ENCODE results near the gene FLNA. TPM values are rescaled to one million over a fixed set of nuclear protein-coding genes. Genes with fewer than 3 reads are reported as not detected.

The FLNA gene
- total and polyA plus RNA-seq, 9 of the 15 experiments (the other 6 are each of a cell fraction or from before 2014, with no cell fraction given), result 6.2 to 735 (median 135) TPM

- TF ChIP-seq ZBTB7A (IDR thresholded peaks at IDR 0.05; ENCODE audit: borderline replicate concordance, control insufficient read depth, low read depth, low read length) (peak; percentile 26; the same call in 1 of the 2 replicates), NUFIP1 (IDR thresholded peaks at IDR 0.05; ENCODE audit: partially characterized antibody) (no peak), CREM (IDR thresholded peaks at IDR 0.05; ENCODE audit: low read depth) (peak; percentile 9; the same call in 1 of the 2 replicates), MAZ (CRISPR knock-in tag; conservative IDR thresholded peaks at IDR 0.05 in 1 of 2, IDR thresholded peaks at IDR 0.05 in 1 of 2) (peak in 1 of 2 experiments; percentile 49; a peak in 2 of 4 replicates), HMG20A (CRISPR knock-in tag; conservative IDR thresholded peaks at IDR 0.05) (no peak), CBFA2T2 (conservative IDR thresholded peaks at IDR 0.05) (no peak), HNRNPLL (IDR thresholded peaks at IDR 0.05; ENCODE audit: low read depth, low read length, poor library complexity, severe bottlenecking) (no peak), ZNF76 (CRISPR knock-in tag; IDR thresholded peaks at IDR 0.05; ENCODE audit: borderline replicate concordance) (no peak), SAP30 (IDR thresholded peaks at IDR 0.05; ENCODE audit: borderline replicate concordance, insufficient read depth, low read depth, low read length, poor library complexity, severe bottlenecking) (peak; percentile 49), ZBTB11 (CRISPR knock-in tag; IDR thresholded peaks at IDR 0.05) (peak in 1 of 3 experiments; percentile 40; a peak in 1 of 6 replicates), CXXC5 (CRISPR knock-in tag; IDR thresholded peaks at IDR 0.05) (peak; percentile 42), MIER1 (IDR thresholded peaks at IDR 0.05; ENCODE audit: low read depth) (no peak), POLR2G (IDR thresholded peaks at IDR 0.05; ENCODE audit: low read depth, low read length) (peak; percentile 11; the same call in 1 of the 2 replicates), RBFOX2 (IDR thresholded peaks at IDR 0.05; ENCODE audit: low read depth, low read length) (no peak), HMBOX1 (IDR thresholded peaks at IDR 0.05) (no peak)
Measured at GRCh38 chrX:154396973-154397887, 22.8 kb upstream of the FLNA start (continued).
